Measurements from ENCODE around the gene PUS10.

Gene PUS10

GRCh38 chr2:60966507-60967405 lies 51.3 kb downstream of the PUS10 start:
- no peak for DNase-seq (ENCODE audit: low read depth)

- no peak for DNase-seq (ENCODE audit: low read depth)
Observed at GRCh38 chr2:60965499-60965785, 52.6 kb downstream of the PUS10 start.

- DNase-seq (ENCODE audit: low read depth), result no peak
Observed at GRCh38 chr2:60964651-60965498, 53.2 kb downstream of the PUS10 start.

GRCh38 chr2:60963190-60963589 lies 54.9 kb downstream of the PUS10 start:
- DNase-seq (ENCODE audit: low read depth), result no peak

- no peak for DNase-seq (ENCODE audit: low read depth)
Observed at GRCh38 chr2:60962528-60962927, 55.5 kb downstream of the PUS10 start.

- DNase-seq (ENCODE audit: low read depth), result peak; percentile 21
Observed at GRCh38 chr2:60961457-60961856, 56.6 kb downstream of the PUS10 start.

- no peak for DNase-seq (ENCODE audit: low read depth)
Observed at GRCh38 chr2:60960706-60961105, 57.3 kb downstream of the PUS10 start.

GRCh38 chr2:60959501-60959900 lies 58.6 kb downstream of the PUS10 start:
- no peak for DNase-seq (ENCODE audit: low read depth)

- no peak for DNase-seq (ENCODE audit: low read depth)
Observed at GRCh38 chr2:60958800-60959199, 59.3 kb downstream of the PUS10 start.

- no peak for DNase-seq (ENCODE audit: low read depth)
Observed at GRCh38 chr2:60958361-60958760, 59.7 kb downstream of the PUS10 start.

- DNase-seq (ENCODE audit: low read depth), result no peak
Observed at GRCh38 chr2:60957643-60958042, 60.4 kb downstream of the PUS10 start.

GRCh38 chr2:60957224-60957623 lies 60.8 kb downstream of the PUS10 start:
- no peak for DNase-seq (ENCODE audit: low read depth)

GRCh38 chr2:60954139-60954538 lies 63.9 kb downstream of the PUS10 start:
- DNase-seq (ENCODE audit: low read depth), result no peak

GRCh38 chr2:60948926-60949579 lies 69.0 kb downstream of the PUS10 start:
- no peak for DNase-seq (ENCODE audit: low read depth)

GRCh38 chr2:60948161-60948560 lies 69.9 kb downstream of the PUS10 start:
- no peak for DNase-seq (ENCODE audit: low read depth)

GRCh38 chr2:60947056-60947455 lies 71.0 kb downstream of the PUS10 start:
- no peak for DNase-seq (ENCODE audit: low read depth)

- DNase-seq (ENCODE audit: low read depth), result no peak
Observed at GRCh38 chr2:60945341-60945740, 72.7 kb downstream of the PUS10 start.

GRCh38 chr2:60939622-60940021 lies 78.4 kb downstream of the PUS10 start:
- DNase-seq (ENCODE audit: low read depth), result no peak

- DNase-seq (ENCODE audit: low read depth), result no peak
Observed at GRCh38 chr2:60938301-60938700, 79.8 kb downstream of the PUS10 start.

- DNase-seq (ENCODE audit: low read depth), result no peak
Observed at GRCh38 chr2:60936757-60937156, 81.3 kb downstream of the PUS10 start.

- no peak for DNase-seq (ENCODE audit: low read depth)
Observed at GRCh38 chr2:60934165-60934722, 83.8 kb downstream of the PUS10 start.

- no peak for DNase-seq (ENCODE audit: low read depth)
Observed at GRCh38 chr2:60932954-60933353, 85.1 kb downstream of the PUS10 start.

Measured in fibroblast of the conjunctiva (primary cell).